ENCODE data around the gene MYPOP. TPM values are rescaled to one million over a fixed set of nuclear protein-coding genes. Genes with fewer than 3 reads are reported as not detected.
A peak's percentile ranks its signal among the peaks of the same experiment; 100 is the strongest.

MYPOP gene
- total and polyA plus RNA-seq, 2 of the 13 experiments (the other 11 are each of a cell fraction or from before 2014, with no cell fraction given): 2.3 to 2.7 TPM

GRCh38 chr19:45881909-45882528 lies 20.4 kb downstream of the MYPOP start (continued):
- TF ChIP-seq ZMAT5 (CRISPR knock-in tag; IDR thresholded peaks at IDR 0.05; ENCODE audit: borderline replicate concordance, low read depth): no peak
- TF ChIP-seq ZNF619 (CRISPR knock-in tag; IDR thresholded peaks at IDR 0.05): peak; percentile 88; the same call in 1 of the 2 replicates
- TF ChIP-seq ZNF44 (CRISPR knock-in tag; IDR thresholded peaks at IDR 0.05): no peak
- no peak for TF ChIP-seq CEBPZ (IDR thresholded peaks at IDR 0.05; ENCODE audit: low read length)
- 0 out of 2 replicates have a peak, but pooled peaks have one; percentile 30 for TF ChIP-seq ZNF572 (CRISPR knock-in tag; IDR thresholded peaks at IDR 0.05)
- TF ChIP-seq ZNF792 (CRISPR knock-in tag; IDR thresholded peaks at IDR 0.05): peak; percentile 90; the same call in 1 of the 2 replicates
- TF ChIP-seq ZSCAN25 (CRISPR knock-in tag; IDR thresholded peaks at IDR 0.05): peak; percentile 63; the same call in 1 of the 2 replicates
- TF ChIP-seq ZNF574 (CRISPR knock-in tag; IDR thresholded peaks at IDR 0.05): peak; percentile 55; the same call in 1 of the 2 replicates
- TF ChIP-seq XBP1 (CRISPR knock-in tag; IDR thresholded peaks at IDR 0.05): no peak
- TF ChIP-seq ZNF230 (CRISPR knock-in tag; IDR thresholded peaks at IDR 0.05): no peak
- no peak for TF ChIP-seq ATF3 (CRISPR knock-in tag; IDR thresholded peaks at IDR 0.05)
- peak; percentile 30 for TF ChIP-seq TCF7 (IDR thresholded peaks at IDR 0.05; ENCODE audit: low read depth)
- no peak for TF ChIP-seq ZNF225 (CRISPR knock-in tag; IDR thresholded peaks at IDR 0.05)
- TF ChIP-seq ATF6 (CRISPR knock-in tag; conservative IDR thresholded peaks at IDR 0.05): no peak
- no peak for TF ChIP-seq IRF1 (CRISPR knock-in tag; IDR thresholded peaks at IDR 0.05; ENCODE audit: low read depth)
- no peak for TF ChIP-seq KLF11 (CRISPR knock-in tag; IDR thresholded peaks at IDR 0.05)
- no peak; the same call in 1 of the 2 replicates for TF ChIP-seq ZSCAN21 (CRISPR knock-in tag; IDR thresholded peaks at IDR 0.05; ENCODE audit: borderline replicate concordance)
- no peak for TF ChIP-seq ZNF441 (CRISPR knock-in tag; IDR thresholded peaks at IDR 0.05; ENCODE audit: borderline replicate concordance)
- TF ChIP-seq REL (CRISPR knock-in tag; conservative IDR thresholded peaks at IDR 0.05): no peak; the same call in 1 of the 2 replicates
- no peak for TF ChIP-seq SIN3B (IDR thresholded peaks at IDR 0.05; ENCODE audit: low read length)
- no peak for TF ChIP-seq ZNF598 (CRISPR knock-in tag; IDR thresholded peaks at IDR 0.05; ENCODE audit: borderline replicate concordance)
